ENCODE results near the gene CPNE6.

CPNE6 gene

GRCh38 chr14:24069411-24069735, 2.0 kb upstream of the CPNE6 start:
- DNase-seq (ENCODE audit: low read depth, low spot score), result no peak

- no peak for DNase-seq (ENCODE audit: low read depth, low spot score)
These were observed 848 bp upstream of the CPNE6 start for GRCh38 chr14:24070285-24071143.

GRCh38 chr14:24071836-24072430, 571 bp downstream of the CPNE6 start:
- no peak for DNase-seq (ENCODE audit: low read depth, low spot score)

- DNase-seq (ENCODE audit: low read depth, low spot score), result no peak
These were observed 1.1 kb downstream of the CPNE6 start for GRCh38 chr14:24072436-24072835.

- DNase-seq (ENCODE audit: low read depth, low spot score), result no peak
These were observed 1.8 kb downstream of the CPNE6 start for GRCh38 chr14:24072881-24073877.

- no peak for DNase-seq (ENCODE audit: low read depth, low spot score)
These were observed 3.5 kb downstream of the CPNE6 start for GRCh38 chr14:24074625-24075484.

- DNase-seq (ENCODE audit: low read depth, low spot score), result no peak
These were observed 4.3 kb downstream of the CPNE6 start for GRCh38 chr14:24075485-24076301.

GRCh38 chr14:24076302-24076601, 4.9 kb downstream of the CPNE6 start:
- DNase-seq (ENCODE audit: low read depth, low spot score), result no peak

GRCh38 chr14:24077086-24077485, 5.7 kb downstream of the CPNE6 start:
- DNase-seq (ENCODE audit: low read depth, low spot score), result no peak

- no peak for DNase-seq (ENCODE audit: low read depth, low spot score)
These were observed 6.8 kb downstream of the CPNE6 start for GRCh38 chr14:24078146-24078545.

GRCh38 chr14:24079491-24080141, 8.3 kb downstream of the CPNE6 start:
- peak; percentile 73 for DNase-seq (ENCODE audit: low read depth, low spot score)

GRCh38 chr14:24080142-24080530, 8.8 kb downstream of the CPNE6 start:
- no peak for DNase-seq (ENCODE audit: low read depth, low spot score)

- DNase-seq (ENCODE audit: low read depth, low spot score), result peak; percentile 42
These were observed 9.8 kb downstream of the CPNE6 start for GRCh38 chr14:24080888-24081738.

- no peak for DNase-seq (ENCODE audit: low read depth, low spot score)
These were observed 10.4 kb downstream of the CPNE6 start for GRCh38 chr14:24081739-24082211.

GRCh38 chr14:24082411-24083080, 11.2 kb downstream of the CPNE6 start:
- no peak for DNase-seq (ENCODE audit: low read depth, low spot score)

GRCh38 chr14:24083462-24083861, 12.1 kb downstream of the CPNE6 start:
- no peak for DNase-seq (ENCODE audit: low read depth, low spot score)

- DNase-seq (ENCODE audit: low read depth, low spot score), result no peak
These were observed 13.1 kb downstream of the CPNE6 start for GRCh38 chr14:24084440-24084839.

GRCh38 chr14:24085215-24085614, 13.9 kb downstream of the CPNE6 start:
- DNase-seq (ENCODE audit: low read depth, low spot score), result no peak

All from ELF-1 (cell line).